Keratinocyte (primary cell): ENCODE data around the gene TC2N. TPM values are rescaled to one million over a fixed set of nuclear protein-coding genes. Genes with fewer than 3 reads are reported as not detected.
"Not testable (repeated sequence)": the region's sequence is repeated elsewhere in the genome, so short reads cannot be mapped to it uniquely, and the experiment has no call there.

Experiments
- DNase-seq: peaks from one replicate; pipeline ENCODE4 v3.0.0-alpha.2; 2011; ENCODE audit warnings: low read depth, missing footprints, low spot score
- FAIRE-seq: peaks from 2 replicates; lab custom pipeline; 2011; peaks lifted over from hg19 to GRCh38; lab: Jason Lieb, UNC
- H2AFZ ChIP-seq: 2 replicates; pipeline ENCODE4 v1.6.0; 2012; ENCODE audit warnings: low read length, control low read depth, inconsistent platforms; ENCODE audit not compliant: control insufficient read depth
- H3K27ac ChIP-seq: 2 replicates; pipeline ENCODE4 v1.5.1; 2011; ENCODE audit warnings: low read length; ENCODE audit not compliant: control insufficient read depth, insufficient read depth
- H3K27me3 ChIP-seq: 3 replicates; pipeline ENCODE4 v1.6.0; 2011; ENCODE audit warnings: low read length; ENCODE audit not compliant: control insufficient read depth, insufficient read depth; ENCODE audit errors: extremely low read depth
- H3K36me3 ChIP-seq, 2 experiments: 2 replicates in 1 of 2; 3 replicates in 1 of 2; pipeline ENCODE4 v1.5.1; 2011; ENCODE audit warnings: low read length in 2 of 2, mild to moderate bottlenecking in 1 of 2; ENCODE audit not compliant: control insufficient read depth in 2 of 2, insufficient read depth in 2 of 2; ENCODE audit errors: extremely low read depth in 1 of 2
- H3K4me1 ChIP-seq: 3 replicates; pipeline ENCODE4 v1.5.1; 2011; ENCODE audit warnings: low read length; ENCODE audit not compliant: control insufficient read depth, insufficient read depth; ENCODE audit errors: extremely low read depth
- H3K4me2 ChIP-seq: 3 replicates; pipeline ENCODE4 v1.6.0; 2011; ENCODE audit warnings: low read depth, low read length; ENCODE audit not compliant: control insufficient read depth, insufficient read depth; ENCODE audit errors: extremely low read depth
- H3K4me3 ChIP-seq, 3 experiments: fragments of 200-600 bp in 1 of 3; sonication (generic) in 1 of 3; 2 replicates in 2 of 3; 3 replicates in 1 of 3; pipeline ENCODE4 v1.5.1; 2011 to 2016; ENCODE audit warnings: low read length in 3 of 3, mild to moderate bottlenecking in 3 of 3, control low read depth in 2 of 3, inconsistent platforms in 1 of 3, low read depth in 1 of 3, mixed read lengths in 1 of 3, mixed run types in 1 of 3, moderate library complexity in 1 of 3; ENCODE audit not compliant: control insufficient read depth in 2 of 3, insufficient read depth in 2 of 3; ENCODE audit errors: extremely low read depth in 1 of 3
- H3K79me2 ChIP-seq: 2 replicates; pipeline ENCODE4 v1.6.0; 2012; ENCODE audit warnings: low read length; ENCODE audit not compliant: control insufficient read depth, insufficient read depth
- H3K9ac ChIP-seq: 3 replicates; pipeline ENCODE4 v1.6.0; 2011; ENCODE audit warnings: low read length; ENCODE audit not compliant: control insufficient read depth, insufficient read depth; ENCODE audit errors: extremely low read depth
- H3K9me1 ChIP-seq: 3 replicates; pipeline ENCODE4 v1.6.0; 2011; ENCODE audit warnings: low read length; ENCODE audit not compliant: control insufficient read depth, insufficient read depth; ENCODE audit errors: extremely low read depth
- H3K9me3 ChIP-seq: 2 replicates; pipeline ENCODE4 v1.5.1; 2012; ENCODE audit warnings: low read depth, low read length; ENCODE audit not compliant: control insufficient read depth
- H4K20me1 ChIP-seq: 3 replicates; pipeline ENCODE4 v1.6.0; 2011; ENCODE audit warnings: low read length; ENCODE audit not compliant: control insufficient read depth, insufficient read depth; ENCODE audit errors: extremely low read depth
- CTCF ChIP-seq, 3 experiments: IDR thresholded peaks in 1 of 3; conservative IDR thresholded peaks in 1 of 3; optimal IDR thresholded peaks in 1 of 3; 2 replicates in 2 of 3; 3 replicates in 1 of 3; pipeline versions ENCODE3 to v1.5.1; 2011; ENCODE audit warnings: low read length in 3 of 3, mild to moderate bottlenecking in 3 of 3, moderate library complexity in 2 of 3, control low read depth in 1 of 3, inconsistent platforms in 1 of 3; ENCODE audit not compliant: insufficient read depth in 2 of 3; ENCODE audit errors: extremely low read depth in 1 of 3
- EZH2 ChIP-seq: IDR thresholded peaks from one replicate; pipeline ENCODE4 v1.6.1; 2012; ENCODE audit warnings: inconsistent platforms, mild to moderate bottlenecking, low read length, moderate library complexity
- dilution Hi-C: fragments of 300-500 bp; cut with MboI; formaldehyde crosslinking; loops from one replicate; pipeline ENCODE4 v1.7.0; 2020; ENCODE audit warnings: low sequenced_read_pairs; ENCODE audit not compliant: extremely low pct_ligation_motif_present
- polyA plus RNA-seq, 5 experiments: library from polyadenylated mRNA; depleted of rRNA in 3 of 5; stranded (reverse) in 3 of 5; stranded (forward) in 1 of 5; unstranded in 1 of 5; fragments of >200 nt; gene quantifications; 1 replicate in 1 of 5; 2 replicates in 3 of 5; 3 replicates in 1 of 5; pipeline versions ENCODE4 v1.2.1 to v1.2.3, GENCODE V29; 2011 to 2012; ENCODE audit warnings: missing spikeins in 2 of 5, low read depth in 1 of 5, low replicate concordance in 1 of 5

Gene TC2N
- polyA plus RNA-seq, 1 donor (not counting 4 experiments of a cell fraction or from before 2014, with no cell fraction given) = 22.6 TPM

GRCh38 chr14:91806716-91807115 lies 60.6 kb downstream of the TC2N start:
- no peaks in the 10 kb centered on the region for H4K20me1 ChIP-seq
- H2AFZ ChIP-seq = no peak overlapping the region
- no peak overlapping the region for H3K9ac ChIP-seq
- no peaks in the 10 kb centered on the region for H3K36me3 ChIP-seq
- no peak overlapping the region for H3K4me2 ChIP-seq
- H3K27ac ChIP-seq = no peak overlapping the region
- H3K4me3 ChIP-seq = no peak overlapping the region
- DNase-seq (no peak), FAIRE-seq (no peak)
- TF ChIP-seq EZH2 (no peak), CTCF (optimal IDR thresholded peaks at IDR 0.05 in 1 of 3, IDR thresholded peaks at IDR 0.05 in 1 of 3, conservative IDR thresholded peaks at IDR 0.05 in 1 of 3; ENCODE audit: extremely low read depth in 1 of 3, insufficient read depth in 2 of 3, low read length in 3 of 3) (no peak)
- dilution Hi-C loops = no loop called here
- no peaks in the 10 kb centered on the region for H3K9me1 ChIP-seq
- no peaks in the 10 kb centered on the region for H3K4me1 ChIP-seq
- H3K79me2 ChIP-seq = no peaks in the 10 kb centered on the region
- no peaks in the 10 kb centered on the region for H3K27me3 ChIP-seq
- H3K9me3 ChIP-seq = peaks cover 3% of the 10 kb centered on the region

GRCh38 chr14:91806094-91806493 lies 61.2 kb downstream of the TC2N start:
- FAIRE-seq, H2AFZ ChIP-seq, H3K4me2 ChIP-seq, DNase-seq, H3K9ac ChIP-seq, H4K20me1 ChIP-seq, H3K4me1 ChIP-seq, H3K79me2 ChIP-seq, H3K9me3 ChIP-seq, H3K9me1 ChIP-seq, H3K4me3 ChIP-seq, H3K27ac ChIP-seq, H3K36me3 ChIP-seq, dilution Hi-C loops, H3K27me3 ChIP-seq: not testable (repeated sequence)

- TF ChIP-seq CTCF (optimal IDR thresholded peaks at IDR 0.05 in 1 of 3, IDR thresholded peaks at IDR 0.05 in 1 of 3, conservative IDR thresholded peaks at IDR 0.05 in 1 of 3; ENCODE audit: extremely low read depth in 1 of 3, insufficient read depth in 2 of 3, low read length in 3 of 3) (no peak), EZH2 (no peak)
- dilution Hi-C loops = no loop called here
- Histone ChIP-seq H3K27me3 (no peaks in the 10 kb centered on the region), H3K36me3 (no peaks in the 10 kb centered on the region), H3K4me1 (no peaks in the 10 kb centered on the region), H4K20me1 (no peaks in the 10 kb centered on the region), H3K9ac (no peak overlapping the region), H3K27ac (no peak overlapping the region), H2AFZ (no peak overlapping the region), H3K9me3 (peaks cover 3% of the 10 kb centered on the region), H3K4me2 (no peak overlapping the region), H3K79me2 (no peaks in the 10 kb centered on the region), H3K4me3 (no peak overlapping the region), H3K9me1 (no peaks in the 10 kb centered on the region)
- DNase-seq (no peak), FAIRE-seq (no peak)
These were observed 61.7 kb downstream of the TC2N start for GRCh38 chr14:91805659-91806058.
